NCI-H446 treated with DMSO at 0.1 percent for 48 hours (cell line): ENCODE measurements around the gene ZNF638.

ENCODE experiments used
- DNase-seq: peaks from one replicate; lab custom pipeline; 2025; lab: John Stamatoyannopoulos, UW

The ZNF638 gene

GRCh38 chr2:71333619-71334018, 2.0 kb downstream of the ZNF638 start:
- no peak for DNase-seq

GRCh38 chr2:71336384-71336783, 4.8 kb downstream of the ZNF638 start:
- DNase-seq, result no peak

GRCh38 chr2:71336802-71337201, 5.2 kb downstream of the ZNF638 start:
- no peak for DNase-seq

- DNase-seq, result no peak
These were observed 6.2 kb downstream of the ZNF638 start for GRCh38 chr2:71337776-71338175.

GRCh38 chr2:71339685-71340084, 8.1 kb downstream of the ZNF638 start:
- DNase-seq, result no peak

GRCh38 chr2:71340176-71340575, 8.6 kb downstream of the ZNF638 start:
- DNase-seq, result no peak

GRCh38 chr2:71341645-71342044, 10.1 kb downstream of the ZNF638 start:
- no peak for DNase-seq

GRCh38 chr2:71346065-71346464, 14.5 kb downstream of the ZNF638 start:
- DNase-seq, result no peak

GRCh38 chr2:71347517-71347916, 15.9 kb downstream of the ZNF638 start:
- DNase-seq, result no peak

GRCh38 chr2:71348302-71348701, 16.7 kb downstream of the ZNF638 start:
- DNase-seq, result no peak

GRCh38 chr2:71353248-71353647, 21.7 kb downstream of the ZNF638 start:
- no peak for DNase-seq

GRCh38 chr2:71358931-71359671, 27.5 kb downstream of the ZNF638 start:
- DNase-seq, result no peak

GRCh38 chr2:71360434-71360975, 28.9 kb downstream of the ZNF638 start:
- DNase-seq, result no peak

GRCh38 chr2:71361631-71362030, 30.0 kb downstream of the ZNF638 start:
- no peak for DNase-seq

GRCh38 chr2:71362447-71362846, 30.9 kb downstream of the ZNF638 start:
- no peak for DNase-seq

GRCh38 chr2:71370015-71370414, 38.4 kb downstream of the ZNF638 start:
- no peak for DNase-seq

- no peak for DNase-seq
These were observed 40.5 kb downstream of the ZNF638 start for GRCh38 chr2:71372042-71372441.

- no peak for DNase-seq
These were observed 47.5 kb downstream of the ZNF638 start for GRCh38 chr2:71379086-71379485.

- no peak for DNase-seq
These were observed 49.1 kb downstream of the ZNF638 start for GRCh38 chr2:71380665-71381064.

- DNase-seq, result no peak
These were observed 53.4 kb downstream of the ZNF638 start for GRCh38 chr2:71385012-71385411.

GRCh38 chr2:71388214-71388613, 56.6 kb downstream of the ZNF638 start:
- DNase-seq, result no peak

GRCh38 chr2:71389384-71390072, 57.9 kb downstream of the ZNF638 start:
- no peak for DNase-seq

GRCh38 chr2:71393216-71393615, 61.6 kb downstream of the ZNF638 start:
- DNase-seq, result no peak
